Neuron (in vitro differentiated cells): Measurements from ENCODE around the gene GATD1.

ENCODE experiments used
- H2AFZ ChIP-seq: one replicate; pipeline ENCODE4 v1.6.1; 2013; ENCODE audit warnings: low read depth, mild to moderate bottlenecking, inconsistent platforms, low read length, moderate library complexity
- H3K27me3 ChIP-seq: one replicate; pipeline ENCODE4 v1.6.1; 2013; ENCODE audit warnings: low read length; ENCODE audit not compliant: insufficient read depth
- H3K36me3 ChIP-seq: one replicate; pipeline ENCODE4 v1.6.1; 2013; ENCODE audit warnings: low read length; ENCODE audit not compliant: insufficient read depth
- H3K4me1 ChIP-seq: one replicate; pipeline ENCODE4 v1.6.1; 2013; ENCODE audit warnings: low read length; ENCODE audit not compliant: insufficient read depth
- H3K4me3 ChIP-seq: 2 replicates; pipeline ENCODE4 v1.5.1; 2013; ENCODE audit warnings: mild to moderate bottlenecking, low read length, moderate library complexity
- H3K9me3 ChIP-seq: one replicate; pipeline ENCODE4 v1.6.1; 2013; ENCODE audit warnings: low read length

Gene GATD1

GRCh38 chr11:788009-788640 lies 10.8 kb upstream of the GATD1 start:
- peaks cover 8% of the 10 kb centered on the region for H3K4me1 ChIP-seq

GRCh38 chr11:787084-787675 lies 9.9 kb upstream of the GATD1 start:
- Histone ChIP-seq H3K4me3 (no peak overlapping the region), H3K4me1 (peaks cover 8% of the 10 kb centered on the region), H3K36me3 (peaks cover 7% of the 10 kb centered on the region), H2AFZ (no peak overlapping the region), H3K27me3 (no peaks in the 10 kb centered on the region), H3K9me3 (no peaks in the 10 kb centered on the region)

More at GRCh38 chr11:788009-788640, 10.8 kb upstream of the GATD1 start:
- Histone ChIP-seq H3K36me3 (peaks cover 14% of the 10 kb centered on the region), H3K27me3 (no peaks in the 10 kb centered on the region), H2AFZ (no peak overlapping the region), H3K9me3 (no peaks in the 10 kb centered on the region), H3K4me3 (no peak overlapping the region)

DNA sequence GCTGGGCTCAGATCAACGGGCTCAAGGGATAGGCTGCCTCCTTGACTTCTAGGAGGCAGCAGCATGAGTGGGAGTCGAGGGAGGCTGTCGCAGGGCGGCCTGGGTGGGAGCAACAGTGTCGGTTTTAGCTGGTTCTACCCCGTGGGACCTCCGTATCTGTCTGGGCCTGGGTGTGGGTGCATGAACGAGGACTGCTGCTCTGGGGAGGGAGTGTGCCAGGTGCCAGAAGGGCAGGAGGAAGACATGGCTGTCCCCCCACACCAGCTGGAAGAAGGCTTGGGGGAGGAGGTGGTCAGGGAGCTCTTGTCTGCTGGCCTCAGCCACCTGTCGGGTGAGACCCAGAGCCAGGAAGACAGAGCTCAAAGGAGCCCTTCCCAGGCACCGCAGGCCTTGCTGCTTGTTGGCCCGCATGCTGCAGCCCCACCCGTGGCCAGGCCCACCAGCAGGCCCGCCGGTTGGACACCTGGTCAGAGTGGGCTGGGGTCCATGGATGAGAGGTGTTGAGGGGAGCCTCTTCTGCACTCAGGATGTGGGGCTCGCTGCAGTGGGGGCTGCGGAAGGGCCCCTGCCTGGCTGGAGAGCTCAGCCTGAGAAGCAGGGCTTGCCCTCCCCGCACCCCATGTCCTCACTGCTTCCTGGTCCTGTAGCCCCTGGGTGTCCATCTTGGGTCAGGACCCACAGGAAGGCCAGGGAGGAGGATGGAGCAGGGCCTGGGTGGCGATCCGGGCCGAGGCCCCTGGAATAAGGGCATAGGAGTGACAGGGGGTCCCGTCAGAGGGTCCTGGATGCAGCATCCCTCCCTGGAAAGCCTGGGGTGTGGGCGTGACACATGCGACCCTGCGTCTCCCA lies 9.2 kb upstream of the GATD1 start:
- no peak overlapping the region for H3K4me3 ChIP-seq
- H3K27me3 ChIP-seq = no peaks in the 10 kb centered on the region
- no peaks in the 10 kb centered on the region for H3K9me3 ChIP-seq
- peaks cover 8% of the 10 kb centered on the region for H3K4me1 ChIP-seq
- no peak overlapping the region for H2AFZ ChIP-seq
- H3K36me3 ChIP-seq = no peaks in the 10 kb centered on the region

- no peak overlapping the region for H3K4me3 ChIP-seq
- H3K36me3 ChIP-seq = peaks cover 2% of the 10 kb centered on the region
- H2AFZ ChIP-seq = no peak overlapping the region
- no peaks in the 10 kb centered on the region for H3K27me3 ChIP-seq
- peaks cover 14% of the 10 kb centered on the region for H3K4me1 ChIP-seq
- H3K9me3 ChIP-seq = no peaks in the 10 kb centered on the region
These were observed 6.3 kb upstream of the GATD1 start for GRCh38 chr11:783581-784015.

DNA sequence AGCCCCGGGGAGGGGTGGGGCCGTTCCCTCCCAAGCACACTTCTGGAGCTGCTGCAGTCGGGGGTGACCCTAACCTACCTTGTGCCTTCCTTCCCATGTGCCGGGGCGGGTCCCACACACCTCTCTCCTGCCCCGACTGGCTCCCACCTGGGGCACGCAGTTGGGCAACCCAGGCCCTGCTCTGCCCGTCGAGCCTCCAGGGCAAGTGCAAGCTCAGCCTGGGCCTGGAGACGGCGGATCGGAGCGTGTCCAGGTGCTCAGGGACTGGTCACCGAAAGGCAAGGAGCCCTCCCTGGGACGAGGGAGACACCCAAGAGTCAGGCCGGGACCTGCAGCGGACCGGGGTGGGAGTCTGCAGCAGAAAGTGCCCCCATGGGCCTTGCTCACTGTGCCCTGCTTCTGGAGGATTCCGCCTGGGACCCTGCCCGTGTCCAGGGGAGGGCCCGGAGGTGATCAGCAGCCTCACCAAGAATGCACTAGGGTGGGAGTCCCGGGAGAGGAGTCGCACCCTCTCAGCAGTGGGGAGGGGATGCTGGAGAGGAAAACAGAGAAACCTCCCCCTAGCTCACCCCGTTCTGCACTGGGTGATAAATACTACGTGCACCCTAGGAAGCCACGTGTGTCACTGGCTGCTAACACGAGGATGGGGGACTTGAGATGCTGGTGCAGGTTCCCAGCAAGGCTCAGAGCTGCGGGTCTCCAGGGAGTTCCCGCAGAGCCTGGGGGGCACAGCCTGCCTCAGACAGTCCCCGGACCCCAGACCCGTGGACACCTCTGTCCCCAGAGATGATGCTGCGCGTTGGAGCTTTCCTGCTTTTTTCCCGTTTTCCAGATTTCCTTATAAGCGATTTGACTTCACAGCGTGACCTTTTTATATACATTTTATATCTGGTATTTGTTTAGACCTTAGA lies 5.2 kb upstream of the GATD1 start:
- no peaks in the 10 kb centered on the region for H3K27me3 ChIP-seq
- H3K4me3 ChIP-seq = no peak overlapping the region
- H2AFZ ChIP-seq = no peak overlapping the region
- H3K36me3 ChIP-seq = peaks cover 2% of the 10 kb centered on the region
- no peaks in the 10 kb centered on the region for H3K9me3 ChIP-seq
- peaks cover 22% of the 10 kb centered on the region for H3K4me1 ChIP-seq

DNA sequence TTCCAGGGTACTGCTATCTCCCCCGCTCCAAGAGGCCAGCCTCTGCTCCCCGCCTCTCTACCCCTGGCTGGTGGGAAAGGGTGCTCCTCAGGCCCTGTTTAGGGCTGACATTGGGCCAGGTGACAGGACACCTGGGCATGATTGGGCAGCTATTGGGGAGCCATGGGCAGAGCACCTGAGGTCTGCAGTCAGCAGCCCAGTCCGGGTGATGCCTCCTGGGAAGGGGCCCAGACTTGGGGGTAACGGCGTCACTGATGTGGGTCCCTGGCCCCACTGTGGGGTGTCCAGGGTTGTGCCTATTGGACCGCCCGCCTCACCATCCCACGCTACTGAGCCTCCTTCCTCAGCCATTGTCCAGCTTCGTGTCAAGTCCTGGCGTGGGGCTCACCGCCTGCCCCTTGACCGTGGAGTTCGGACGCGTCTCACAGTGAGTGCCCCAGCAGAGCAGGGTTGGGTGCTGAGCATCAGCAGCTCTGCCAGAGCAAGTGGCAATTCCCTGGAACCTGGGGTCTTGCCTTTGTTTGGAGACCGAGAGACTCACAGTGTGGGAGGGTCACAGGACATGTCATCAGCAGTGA lies 2.8 kb upstream of the GATD1 start:
- Histone ChIP-seq H3K36me3 (peaks cover 3% of the 10 kb centered on the region), H3K4me3 (no peak overlapping the region), H3K9me3 (no peaks in the 10 kb centered on the region), H3K4me1 (peaks cover 36% of the 10 kb centered on the region), H2AFZ (no peak overlapping the region), H3K27me3 (no peaks in the 10 kb centered on the region)

DNA sequence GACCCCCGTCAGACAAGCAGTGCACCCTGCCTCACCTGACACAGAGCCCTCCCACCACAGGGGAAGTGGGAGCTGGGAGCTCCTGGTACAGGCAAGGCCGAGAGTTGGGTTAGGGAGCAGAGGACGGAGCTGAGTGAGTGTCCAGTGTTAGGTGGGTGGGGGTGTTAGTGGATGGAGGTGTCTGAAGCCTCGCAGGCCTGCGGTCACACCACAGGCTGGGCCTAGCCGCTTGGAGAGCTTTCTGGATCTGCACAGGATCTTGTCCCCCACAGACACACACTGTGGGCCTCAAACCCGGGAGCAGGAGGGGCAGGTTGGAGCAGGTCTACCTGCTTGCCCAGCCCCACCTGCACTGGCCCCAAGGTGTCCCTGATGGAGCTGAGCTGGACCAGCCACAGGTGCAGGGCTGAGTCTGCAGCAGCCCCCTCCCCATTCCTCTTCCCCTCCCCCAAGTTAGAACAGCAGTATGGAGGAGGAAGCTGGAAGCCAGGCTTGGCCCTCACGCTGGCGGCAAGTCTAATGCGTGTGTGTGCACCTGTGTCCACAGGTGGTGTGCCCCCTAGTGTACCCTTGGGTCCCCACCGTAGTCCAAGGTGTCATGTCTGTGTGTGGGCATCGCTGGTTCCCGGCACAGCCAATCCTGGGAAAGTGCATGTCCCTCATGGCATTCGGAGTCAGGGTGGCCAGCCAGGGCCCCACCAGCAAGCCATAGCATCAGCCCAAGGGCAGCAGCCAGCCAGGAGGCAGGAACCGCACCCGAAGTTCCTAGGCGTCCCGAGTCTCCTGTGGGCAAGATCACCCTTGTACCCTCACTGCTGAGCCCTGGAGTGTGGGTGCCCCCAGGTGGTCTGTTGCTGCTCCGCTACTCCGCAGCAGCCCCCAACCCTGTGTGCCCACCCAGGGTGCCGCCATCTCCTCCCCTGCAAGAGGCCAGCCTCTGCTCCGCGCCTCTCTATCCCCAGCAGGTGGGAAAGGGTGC lies 2.0 kb upstream of the GATD1 start:
- Histone ChIP-seq H3K9me3 (no peaks in the 10 kb centered on the region), H3K4me1 (peaks cover 36% of the 10 kb centered on the region), H3K27me3 (no peaks in the 10 kb centered on the region), H3K4me3 (no peak overlapping the region), H3K36me3 (peaks cover 6% of the 10 kb centered on the region), H2AFZ (no peak overlapping the region)

- peak overlapping the region; percentile 84 for H2AFZ ChIP-seq
- peak overlapping the region; percentile 96 for H3K4me3 ChIP-seq
- peaks cover 34% of the 10 kb centered on the region for H3K4me1 ChIP-seq
- peaks cover 28% of the 10 kb centered on the region for H3K36me3 ChIP-seq
- H3K9me3 ChIP-seq = no peaks in the 10 kb centered on the region
- no peaks in the 10 kb centered on the region for H3K27me3 ChIP-seq
These were observed 563 bp downstream of the GATD1 start for GRCh38 chr11:776561-777287.

DNA sequence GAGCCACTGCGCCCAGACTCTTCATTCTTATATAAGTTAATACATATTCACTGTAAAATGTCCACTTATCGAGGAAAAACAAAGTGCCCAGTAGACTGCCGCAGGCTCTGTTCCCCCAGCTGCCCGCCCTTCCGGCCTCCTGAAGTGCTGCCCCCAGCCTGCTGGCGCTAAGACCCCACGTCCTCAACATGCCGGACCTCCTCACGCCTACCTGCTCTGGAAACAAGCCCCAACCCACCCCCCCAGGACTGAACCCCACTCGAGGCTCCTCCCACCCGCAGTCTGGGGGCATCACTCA lies 1.1 kb downstream of the GATD1 start:
- Histone ChIP-seq H3K27me3 (no peaks in the 10 kb centered on the region), H3K9me3 (no peaks in the 10 kb centered on the region), H3K36me3 (peaks cover 33% of the 10 kb centered on the region), H2AFZ (no peak overlapping the region), H3K4me1 (peaks cover 34% of the 10 kb centered on the region), H3K4me3 (peak overlapping the region; percentile 96)

DNA sequence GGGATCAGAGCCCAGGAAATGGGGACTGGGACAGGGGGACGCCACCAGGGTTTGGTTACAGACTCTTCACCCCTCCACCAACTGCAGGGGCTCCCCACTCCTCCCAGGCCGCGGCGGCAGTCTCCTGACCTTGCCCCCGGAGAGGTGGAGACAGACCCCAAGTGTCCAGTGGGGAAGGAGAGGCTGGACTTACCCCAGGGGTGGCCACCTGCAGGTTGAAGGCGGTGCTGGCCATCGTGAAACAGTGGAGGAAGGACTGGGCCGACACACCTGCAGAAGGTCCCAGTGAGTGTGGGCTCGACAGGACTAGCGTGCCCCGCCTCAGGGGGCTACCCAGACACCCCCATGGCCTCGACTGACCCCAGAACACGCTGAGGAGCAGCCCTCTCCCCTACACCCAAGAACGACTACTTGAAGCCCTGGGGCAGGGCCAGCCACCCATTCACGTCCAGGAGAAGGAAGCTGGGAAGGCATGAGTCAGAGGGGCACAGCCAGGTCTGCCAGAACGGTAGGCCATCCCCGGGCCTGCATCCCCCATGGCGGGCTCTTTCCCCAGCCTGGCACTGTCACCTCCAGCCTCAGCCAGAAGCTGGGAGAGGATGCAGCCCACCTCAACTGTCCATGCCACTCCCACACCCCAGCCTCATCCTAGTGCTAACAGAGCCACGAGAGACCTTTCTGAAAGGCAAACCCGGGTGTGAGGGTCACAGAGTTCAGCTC lies 2.3 kb downstream of the GATD1 start:
- H3K27me3 ChIP-seq = no peaks in the 10 kb centered on the region
- H3K4me3 ChIP-seq = no peak overlapping the region
- H3K4me1 ChIP-seq = peaks cover 29% of the 10 kb centered on the region
- H2AFZ ChIP-seq = no peak overlapping the region
- H3K36me3 ChIP-seq = peaks cover 44% of the 10 kb centered on the region
- no peaks in the 10 kb centered on the region for H3K9me3 ChIP-seq

DNA sequence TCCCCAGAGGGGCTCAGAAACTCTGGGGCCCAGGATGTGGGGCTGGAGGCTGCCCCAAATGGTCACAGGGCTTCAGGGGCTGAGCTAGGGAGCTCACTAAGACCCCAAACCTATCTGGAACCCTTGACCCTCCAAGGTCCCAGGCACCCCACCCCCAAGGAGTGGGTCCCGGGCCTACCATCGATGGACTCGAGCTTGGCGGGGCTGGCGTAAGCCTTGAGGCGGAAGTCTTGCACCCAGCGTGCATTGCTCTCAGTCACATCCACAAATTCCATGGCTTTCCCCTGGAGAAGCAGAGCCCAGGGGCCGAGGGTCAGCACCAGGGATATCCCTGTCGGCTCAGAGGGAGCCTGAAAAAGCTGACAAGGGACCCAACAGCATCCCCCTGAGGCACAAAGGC lies 3.5 kb downstream of the GATD1 start:
- H3K36me3 ChIP-seq = peaks cover 46% of the 10 kb centered on the region
- peaks cover 24% of the 10 kb centered on the region for H3K4me1 ChIP-seq
- no peak overlapping the region for H2AFZ ChIP-seq
- no peaks in the 10 kb centered on the region for H3K27me3 ChIP-seq
- no peaks in the 10 kb centered on the region for H3K9me3 ChIP-seq
- no peak overlapping the region for H3K4me3 ChIP-seq
